Gastroesophageal sphincter (tissue), 3 donors: ENCODE data around the gene NOS1.
"Not testable (repeated sequence)": the region's sequence is repeated elsewhere in the genome, so short reads cannot be mapped to it uniquely, and the experiment has no call there.

Source experiments
- CTCF ChIP-seq, 4 experiments: fragments of 200-600 bp in 2 of 4; fragments of 450-650 bp in 2 of 4; sonication (generic) in 1 of 4; IDR thresholded peaks; one replicate each; pipeline ENCODE4 v1.5.1; 2017 to 2019; ENCODE audit warnings: antibody characterized with exemption in 4 of 4, mild to moderate bottlenecking in 2 of 4, moderate library complexity in 2 of 4
- POLR2AphosphoS5 ChIP-seq: sonication (generic); formaldehyde crosslinking; IDR thresholded peaks from one replicate; pipeline ENCODE4 v1.6.1; 2017; ENCODE audit warnings: antibody characterized with exemption

- TF ChIP-seq CTCF (IDR thresholded peaks at IDR 0.05); POLR2AphosphoS5: not testable (repeated sequence)
These were observed 168.8 kb downstream of the NOS1 start for GRCh38 chr12:117192581-117192980.
